GM18505 (cell line): Measurements from ENCODE around the gene ERICH3.

Source experiments
- ATAC-seq: cut with Tn5 transposase; IDR thresholded peaks from one replicate; pipeline ENCODE4 v1.9.1; 2021; ENCODE audit not compliant: unreplicated experiment
- POLR2A ChIP-seq: IDR thresholded peaks from 4 replicates; pipeline ENCODE4 v1.6.1; 2011; ENCODE audit warnings: borderline replicate concordance; ENCODE audit not compliant: insufficient read depth, insufficient read length; ENCODE audit errors: extremely low read depth

The ERICH3 gene

DNA sequence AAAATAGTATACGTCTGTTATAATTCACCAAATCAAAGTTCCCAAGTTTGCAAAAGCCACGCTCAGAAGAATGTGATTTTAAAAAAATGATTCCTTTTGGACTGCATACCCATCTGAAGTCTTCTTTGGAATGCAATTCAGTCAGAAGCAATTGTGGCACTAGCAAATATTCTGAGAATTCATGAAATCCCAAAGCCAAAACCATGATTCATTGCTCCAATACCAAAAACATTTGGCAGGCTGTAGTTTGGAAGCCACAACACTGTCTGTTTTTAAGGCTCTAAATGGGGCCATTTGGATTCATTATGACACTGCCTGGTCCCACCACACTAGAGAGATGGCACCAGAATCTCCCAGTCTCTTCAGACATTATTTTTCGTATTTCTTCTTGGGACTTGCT is 139.4 kb downstream of the ERICH3 start:
- no peak for ATAC-seq
- no peak for TF ChIP-seq POLR2A

DNA sequence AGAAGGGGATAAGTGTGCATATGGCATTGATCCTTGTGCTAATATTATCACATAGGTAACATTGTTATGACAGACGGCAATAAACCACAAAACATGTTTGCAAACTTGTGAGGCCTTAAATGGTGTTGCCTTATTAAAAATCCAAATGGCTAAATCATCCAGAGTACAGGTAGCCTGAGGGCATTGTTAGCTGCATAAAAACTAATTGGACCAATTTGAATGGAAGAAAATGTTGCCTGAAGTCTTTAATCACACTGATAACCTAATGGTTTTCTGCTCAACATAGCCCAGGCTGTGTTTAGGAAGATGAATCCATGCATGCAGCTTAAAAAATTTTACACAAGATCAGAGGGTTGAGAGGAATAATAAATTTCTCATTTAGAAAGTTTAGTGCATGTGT is 141.8 kb downstream of the ERICH3 start:
- TF ChIP-seq POLR2A = no peak
- ATAC-seq = no peak

DNA sequence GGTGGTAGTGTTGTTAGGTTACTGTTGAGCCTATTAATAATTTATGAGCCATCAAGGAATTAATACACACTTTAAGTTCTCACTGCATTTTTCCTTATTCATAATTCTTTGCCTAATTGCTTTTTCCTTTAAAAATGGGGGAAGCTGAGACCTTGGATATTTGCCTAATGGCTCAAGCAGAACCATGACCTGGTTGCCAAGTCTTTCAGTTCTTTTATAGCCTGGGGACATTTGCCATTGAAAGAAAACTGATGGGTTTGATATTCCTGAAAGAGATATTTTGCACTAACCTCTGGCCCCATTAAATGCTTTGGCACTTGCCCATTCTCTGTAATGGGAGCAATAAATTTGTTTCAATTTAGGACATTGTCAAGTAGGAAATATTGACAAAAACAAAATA is 142.7 kb downstream of the ERICH3 start:
- TF ChIP-seq POLR2A = no peak
- no peak for ATAC-seq

DNA sequence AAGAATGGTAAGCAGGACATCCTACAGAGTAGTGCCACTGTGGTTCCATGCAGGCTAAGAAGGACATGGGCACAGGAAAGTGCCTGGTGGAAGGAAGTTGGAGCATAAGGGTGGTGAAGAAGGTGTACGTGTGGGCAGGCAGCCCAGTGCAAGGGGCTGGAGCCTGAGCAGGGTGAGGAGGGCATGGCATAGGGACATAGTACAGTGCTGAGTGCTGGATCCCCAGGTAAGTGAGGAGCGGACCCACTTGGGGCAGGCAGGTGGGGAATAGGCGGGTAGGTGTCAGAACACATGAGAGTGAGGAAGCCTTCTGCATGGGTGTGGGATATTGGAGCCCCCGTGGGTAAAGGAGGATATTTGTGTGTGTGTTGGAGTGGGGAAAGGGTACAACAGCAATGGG is 145.5 kb downstream of the ERICH3 start:
- TF ChIP-seq POLR2A = no peak
- no peak for ATAC-seq

DNA sequence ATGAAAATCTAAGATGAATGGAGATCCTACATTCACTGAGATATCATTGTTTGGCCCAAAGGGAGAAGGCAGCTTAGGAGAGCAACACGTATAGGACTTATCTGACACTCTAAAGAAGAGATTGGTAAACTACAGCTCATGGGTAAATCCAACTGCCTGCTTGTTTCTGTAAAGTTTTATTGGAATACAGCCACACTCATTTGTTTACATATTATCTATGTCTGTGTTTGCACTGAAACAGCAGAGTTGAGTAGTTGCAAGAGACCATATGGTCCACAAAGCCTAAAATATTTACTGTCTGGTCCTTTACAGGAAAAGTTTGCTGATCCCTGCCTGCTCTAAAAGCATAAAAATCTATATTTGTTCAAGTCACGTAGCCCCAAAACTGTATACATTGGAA is 146.9 kb downstream of the ERICH3 start:
- TF ChIP-seq POLR2A = no peak
- no peak for ATAC-seq

DNA sequence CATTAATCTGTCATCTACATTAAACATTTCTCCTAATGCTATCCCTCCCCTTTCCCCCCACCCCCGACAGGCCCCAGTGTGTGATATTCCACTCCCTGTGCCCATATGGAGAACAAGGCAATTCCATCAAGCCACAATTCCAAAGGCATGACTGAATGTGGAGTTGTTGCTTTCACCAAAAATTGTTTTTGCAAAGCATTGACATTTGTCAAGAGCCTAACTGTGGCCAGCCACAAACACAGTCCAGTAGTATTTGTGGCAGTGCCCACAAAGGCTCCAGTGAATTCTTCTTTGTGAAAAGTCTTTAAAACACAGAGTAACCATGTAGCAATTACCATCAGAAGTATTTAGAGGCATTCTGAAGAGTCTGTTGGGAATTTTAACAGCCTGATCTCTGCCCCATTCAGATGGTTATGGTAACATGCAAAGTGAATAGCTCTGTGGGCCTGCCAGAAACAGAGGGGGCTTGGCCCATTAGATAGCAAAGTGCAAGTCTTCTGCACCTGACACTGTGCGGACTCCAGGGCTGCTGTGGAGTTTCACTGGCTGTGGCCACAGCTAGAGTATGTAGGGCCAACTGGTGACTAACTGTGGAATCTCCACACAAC is 149.6 kb downstream of the ERICH3 start:
- no peak for ATAC-seq
- no peak for TF ChIP-seq POLR2A

DNA sequence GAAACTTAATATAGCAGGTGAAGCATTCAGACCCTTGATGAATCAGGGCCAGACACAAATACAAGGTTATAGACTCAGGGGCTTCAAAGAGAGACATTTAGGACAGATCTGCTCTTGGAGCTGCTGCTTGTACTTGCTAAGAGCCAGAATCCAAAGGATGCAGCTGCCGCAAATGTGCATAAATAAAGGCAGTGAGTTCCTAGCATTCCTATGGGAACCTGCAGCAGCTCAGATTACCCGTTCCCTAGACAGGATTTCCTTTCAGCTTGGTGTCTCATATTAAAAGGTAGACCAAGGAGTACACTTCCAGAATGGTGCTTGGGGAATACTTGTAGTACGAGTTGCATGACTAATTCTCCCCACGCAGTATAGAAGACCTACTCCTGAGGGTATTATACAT is 151.4 kb downstream of the ERICH3 start:
- TF ChIP-seq POLR2A = no peak
- no peak for ATAC-seq
